ENCODE measurements around the gene SDK2. TPM values are rescaled to one million over a fixed set of nuclear protein-coding genes. Genes with fewer than 3 reads are reported as not detected.

Gene SDK2
- polyA plus RNA-seq, 1 of the 3 experiments (the other 2 are of a cell fraction) = 0.02 TPM

DNA sequence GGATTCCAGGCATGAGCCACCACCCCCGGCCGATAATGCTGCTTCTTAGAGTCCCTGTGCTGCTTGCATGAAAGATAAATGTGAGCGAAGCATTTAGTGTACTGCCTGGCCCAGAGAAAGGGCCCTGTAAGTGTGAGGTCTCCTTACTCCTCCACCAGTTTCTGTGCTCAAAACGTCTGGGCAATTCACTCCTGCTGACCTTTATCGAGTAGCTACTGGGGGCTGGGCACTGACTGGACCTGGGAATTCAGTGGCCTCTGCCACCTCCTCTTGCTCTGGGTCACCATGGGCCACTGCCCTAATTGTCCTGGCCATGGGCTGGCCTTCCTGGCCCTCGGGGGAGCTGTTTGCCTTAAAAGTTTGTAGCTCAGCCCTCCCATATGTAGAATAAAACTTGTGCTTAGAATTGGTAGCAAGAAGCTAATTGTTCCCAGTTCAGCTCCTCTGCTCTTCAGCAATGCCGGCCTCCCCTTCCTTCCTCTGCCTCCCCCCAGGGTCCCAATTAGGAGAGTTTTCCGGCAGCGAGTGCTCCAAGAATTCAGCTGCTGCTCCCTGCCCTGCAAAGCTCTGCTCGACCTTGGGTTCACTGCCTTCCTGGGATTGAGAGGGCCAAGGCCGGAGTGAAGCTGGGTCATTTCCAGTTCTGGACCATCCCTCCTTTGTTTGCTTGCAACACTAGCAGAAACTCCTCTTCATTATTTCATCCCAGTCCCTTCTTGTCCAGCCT, 233.5 kb downstream of the SDK2 start:
- no peaks in the 10 kb centered on the region for H3K36me3 ChIP-seq (replicated peaks in 1 of 2; ENCODE audit: control insufficient read depth in 1 of 2, insufficient read depth in 2 of 2, low read length in 1 of 2)
- DNase-seq = no peak
- no peaks in the 10 kb centered on the region for H3F3A ChIP-seq (replicated peaks; ENCODE audit: insufficient read depth)
- ChIA-PET CTCF (interaction anchor here (1.2 to 5.3 kb wide), 9 partner anchors 9 to 765 kb away, joined by 3 to 29 read pairs (median 5); no protein-coding TSS in a partner anchor), POLR2A (interaction anchor here (0.5 kb wide), 1 partner anchor 728 kb away, joined by 4 read pairs; no protein-coding TSS in a partner anchor)
- no peaks in the 10 kb centered on the region for H3K4me1 ChIP-seq (ENCODE audit: control insufficient read depth in 1 of 2, insufficient read depth in 2 of 2, low read depth in 1 of 2, low read length in 1 of 2)
- H3K9me2 ChIP-seq = no peaks in the 10 kb centered on the region
- WGBS (ENCODE audit: low lambda C conversion rate) = 43% methylated on average over 11 of the region's 11 CpGs
- H3K79me2 ChIP-seq (ENCODE audit: insufficient read depth) = no peaks in the 10 kb centered on the region
- H3K4me3 ChIP-seq (ENCODE audit: low read depth in 2 of 2, low read length in 1 of 2) = no peak overlapping the region
- no peaks in the 10 kb centered on the region for H4K20me1 ChIP-seq (ENCODE audit: insufficient read depth)
- no peak for TF ChIP-seq SIN3A (IDR thresholded peaks at IDR 0.05; ENCODE audit: borderline replicate concordance, low read depth, low read length)
- TF ChIP-seq CHD2 (IDR thresholded peaks at IDR 0.05; ENCODE audit: low read length, partially characterized antibody) = no peak
- TF ChIP-seq MEF2A (IDR thresholded peaks at IDR 0.05; ENCODE audit: borderline replicate concordance, low read depth) = no peak
- no peak for TF ChIP-seq POLR2AphosphoS5 (IDR thresholded peaks at IDR 0.05; ENCODE audit: low read depth, low read length)
- TF ChIP-seq SMC3 (IDR thresholded peaks at IDR 0.05; ENCODE audit: low read depth, low read length) = no peak
- TF ChIP-seq, protein P1, sequence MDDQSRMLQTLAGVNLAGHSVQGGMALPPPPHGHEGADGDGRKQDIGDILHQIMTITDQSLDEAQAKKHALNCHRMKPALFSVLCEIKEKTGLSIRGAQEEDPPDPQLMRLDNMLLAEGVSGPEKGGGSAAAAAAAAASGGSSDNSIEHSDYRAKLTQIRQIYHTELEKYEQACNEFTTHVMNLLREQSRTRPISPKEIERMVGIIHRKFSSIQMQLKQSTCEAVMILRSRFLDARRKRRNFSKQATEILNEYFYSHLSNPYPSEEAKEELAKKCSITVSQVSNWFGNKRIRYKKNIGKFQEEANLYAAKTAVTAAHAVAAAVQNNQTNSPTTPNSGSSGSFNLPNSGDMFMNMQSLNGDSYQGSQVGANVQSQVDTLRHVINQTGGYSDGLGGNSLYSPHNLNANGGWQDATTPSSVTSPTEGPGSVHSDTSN (IDR thresholded peaks at IDR 0.05) = no peak
- TF ChIP-seq JUND (IDR thresholded peaks at IDR 0.05) = no peak
- no peak for TF ChIP-seq RAD21 (IDR thresholded peaks at IDR 0.05; ENCODE audit: low read length)
- no peak for TF ChIP-seq NRF1 (IDR thresholded peaks at IDR 0.05; ENCODE audit: low read depth, low read length)
- TF ChIP-seq GABPA (IDR thresholded peaks at IDR 0.05; ENCODE audit: low read depth) = no peak
- TF ChIP-seq TCF12 (IDR thresholded peaks at IDR 0.05) = no peak
- TF ChIP-seq CTCF (IDR thresholded peaks at IDR 0.05) = no peak
- TF ChIP-seq FOXM1 (IDR thresholded peaks at IDR 0.05; ENCODE audit: low read depth) = no peak
- no peak for TF ChIP-seq FOSL2 (IDR thresholded peaks at IDR 0.05; ENCODE audit: borderline replicate concordance, low read depth)
- H3K9ac ChIP-seq = no peak overlapping the region
- no peaks in the 10 kb centered on the region for H3K27me3 ChIP-seq (ENCODE audit: insufficient read depth)
- no peak overlapping the region for H3K4me2 ChIP-seq
- H2AFZ ChIP-seq (ENCODE audit: low read depth) = no peak overlapping the region
- H3K27ac ChIP-seq (ENCODE audit: low read depth in 2 of 2, low read length in 1 of 2) = no peak overlapping the region
- no peaks in the 10 kb centered on the region for H3K9me3 ChIP-seq

GRCh38 chr17:73404246-73404645, 240.0 kb downstream of the SDK2 start:
- Histone ChIP-seq H3K36me3 (replicated peaks in 1 of 2; ENCODE audit: control insufficient read depth in 1 of 2, insufficient read depth in 2 of 2, low read length in 1 of 2) (no peaks in the 10 kb centered on the region), H4K20me1 (ENCODE audit: insufficient read depth) (no peaks in the 10 kb centered on the region), H3K79me2 (ENCODE audit: insufficient read depth) (no peaks in the 10 kb centered on the region), H3K9ac (no peak overlapping the region), H2AFZ (ENCODE audit: low read depth) (no peak overlapping the region), H3K27me3 (ENCODE audit: insufficient read depth) (no peaks in the 10 kb centered on the region), H3F3A (replicated peaks; ENCODE audit: insufficient read depth) (no peaks in the 10 kb centered on the region), H3K9me2 (no peaks in the 10 kb centered on the region), H3K27ac (ENCODE audit: low read depth in 2 of 2, low read length in 1 of 2) (no peak overlapping the region), H3K4me3 (ENCODE audit: low read depth in 2 of 2, low read length in 1 of 2) (no peak overlapping the region), H3K9me3 (no peaks in the 10 kb centered on the region), H3K4me2 (no peak overlapping the region), H3K4me1 (ENCODE audit: control insufficient read depth in 1 of 2, insufficient read depth in 2 of 2, low read depth in 1 of 2, low read length in 1 of 2) (no peaks in the 10 kb centered on the region; a peak in 1 of 4 replicates)
- WGBS (ENCODE audit: low lambda C conversion rate) = 49% methylated on average over 4 of the region's 4 CpGs
- DNase-seq = no peak
- ChIA-PET CTCF (interaction anchor here (0.7 to 2.2 kb wide), 3 partner anchors 12 to 90 kb away, joined by 3 to 10 read pairs (median 3); no protein-coding TSS in a partner anchor), POLR2A (no interaction called here)
- no peak for TF ChIP-seq SMC3 (IDR thresholded peaks at IDR 0.05; ENCODE audit: low read depth, low read length)
- no peak for TF ChIP-seq CTCF (IDR thresholded peaks at IDR 0.05)
- TF ChIP-seq USF2 (IDR thresholded peaks at IDR 0.05; ENCODE audit: borderline replicate concordance, low read depth, low read length) = no peak
- no peak for TF ChIP-seq CHD2 (IDR thresholded peaks at IDR 0.05; ENCODE audit: low read length, partially characterized antibody)
- TF ChIP-seq MXI1 (IDR thresholded peaks at IDR 0.05; ENCODE audit: low read depth, low read length) = no peak
- no peak for TF ChIP-seq RXRA (IDR thresholded peaks at IDR 0.05; ENCODE audit: borderline replicate concordance, low read depth)
- TF ChIP-seq USF1 (IDR thresholded peaks at IDR 0.05; ENCODE audit: borderline replicate concordance, low read depth) = no peak
- no peak for TF ChIP-seq NRF1 (IDR thresholded peaks at IDR 0.05; ENCODE audit: low read depth, low read length)
